Breast epithelium (tissue), 3 donors: ENCODE data around the gene RSPH3.
"Not testable (repeated sequence)": the region's sequence is repeated elsewhere in the genome, so short reads cannot be mapped to it uniquely, and the experiment has no call there.

Experiments
- CTCF ChIP-seq, 3 donors: fragments of 450-650 bp; IDR thresholded peaks; one replicate each; pipeline ENCODE4 v1.5.1; 2016 to 2017; ENCODE audit warnings: antibody characterized with exemption in 3 of 3, mild to moderate bottlenecking in 3 of 3, moderate library complexity in 3 of 3
- POLR2AphosphoS5 ChIP-seq, 3 donors: sonication (generic); formaldehyde crosslinking; IDR thresholded peaks; one replicate each; pipeline ENCODE4 v1.6.1; 2017; ENCODE audit warnings: antibody characterized with exemption in 3 of 3

DNA sequence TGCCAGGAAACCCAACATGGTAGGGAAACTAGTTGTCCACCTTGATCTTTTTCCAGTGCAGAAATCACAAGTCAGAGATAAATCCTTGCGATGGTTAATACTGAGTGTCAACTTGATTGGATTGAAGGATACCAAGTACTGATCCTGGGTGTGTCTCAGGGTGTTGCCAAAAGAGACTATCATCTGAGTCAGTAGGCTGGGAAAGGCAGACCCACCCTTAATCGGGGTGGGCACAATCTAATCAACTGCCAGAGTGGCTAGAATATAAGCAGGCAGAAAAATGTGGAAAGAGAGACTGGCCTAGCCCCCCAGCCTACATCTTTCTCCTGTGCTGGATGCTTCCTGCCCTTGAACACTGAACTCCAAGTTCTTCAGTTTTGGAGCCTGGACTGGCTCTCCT is 10.3 kb downstream of the RSPH3 start:
- not testable (repeated sequence) for TF ChIP-seq POLR2AphosphoS5, CTCF (IDR thresholded peaks at IDR 0.05)
